ENCODE measurements around the gene ASB9. TPM values are rescaled to one million over a fixed set of nuclear protein-coding genes. Genes with fewer than 3 reads are reported as not detected.
"Not testable (repeated sequence)": the region's sequence is repeated elsewhere in the genome, so short reads cannot be mapped to it uniquely, and the experiment has no call there.

Gene ASB9
- total RNA-seq, 2 experiments from 2014 or later: 0.43 to 0.48 TPM

- Mint-ChIP-seq H3K27me3 (no peaks in the 10 kb centered on the region), H3K4me3 (no peak overlapping the region), H3K4me1 (ENCODE audit: low read depth) (no peaks in the 10 kb centered on the region), H3K9me3 (no peaks in the 10 kb centered on the region), H3K36me3 (no peaks in the 10 kb centered on the region), H3K27ac (no peak overlapping the region)
- intact Hi-C loops (cut with micrococcal nuclease): no loop called here
- ChIA-PET POLR2A (no interaction called here), CTCF (no interaction called here)
- DNase-seq: no peak
These were observed 23.0 kb upstream of the ASB9 start for GRCh38 chrX:15292861-15293260.

GRCh38 chrX:15277604-15278003 is 7.7 kb upstream of the ASB9 start:
- H3K4me1 Mint-ChIP-seq (ENCODE audit: low read depth): no peaks in the 10 kb centered on the region
- ChIA-PET POLR2A (no interaction called here), CTCF (no interaction called here)
- peaks cover 7% of the 10 kb centered on the region for H3K27me3 Mint-ChIP-seq
- H3K4me3 Mint-ChIP-seq: no peak overlapping the region
- intact Hi-C loops (cut with micrococcal nuclease): no loop called here
- no peaks in the 10 kb centered on the region for H3K9me3 Mint-ChIP-seq
- H3K36me3 Mint-ChIP-seq: no peaks in the 10 kb centered on the region
- DNase-seq: no peak
- no peak overlapping the region for H3K27ac Mint-ChIP-seq

GRCh38 chrX:15274946-15275345 is 5.1 kb upstream of the ASB9 start:
- Mint-ChIP-seq H3K36me3 (no peaks in the 10 kb centered on the region), H3K4me1 (ENCODE audit: low read depth) (peaks cover 5% of the 10 kb centered on the region), H3K9me3 (no peaks in the 10 kb centered on the region), H3K27ac (no peak overlapping the region), H3K4me3 (no peak overlapping the region), H3K27me3 (peaks cover 3% of the 10 kb centered on the region)
- ChIA-PET CTCF (no interaction called here), POLR2A (no interaction called here)
- DNase-seq: no peak
- intact Hi-C loops (cut with micrococcal nuclease): no loop called here

GRCh38 chrX:15273275-15273674 is 3.4 kb upstream of the ASB9 start:
- H3K4me1 Mint-ChIP-seq (ENCODE audit: low read depth): peaks cover 10% of the 10 kb centered on the region

GRCh38 chrX:15271757-15272156 is 1.9 kb upstream of the ASB9 start:
- CTCF ChIA-PET: no interaction called here
- Mint-ChIP-seq H3K4me1 (ENCODE audit: low read depth) (peaks cover 10% of the 10 kb centered on the region), H3K9me3 (no peaks in the 10 kb centered on the region), H3K4me3 (no peak overlapping the region), H3K27ac (no peak overlapping the region), H3K36me3 (no peaks in the 10 kb centered on the region), H3K27me3 (no peaks in the 10 kb centered on the region)
- POLR2A ChIA-PET: no interaction called here
- DNase-seq: no peak
- intact Hi-C loops (cut with micrococcal nuclease): no loop called here

More at GRCh38 chrX:15273275-15273674, 3.4 kb upstream of the ASB9 start:
- CTCF ChIA-PET; H3K36me3 Mint-ChIP-seq; H3K4me3 Mint-ChIP-seq; H3K27me3 Mint-ChIP-seq; POLR2A ChIA-PET; intact Hi-C loops (cut with micrococcal nuclease); H3K27ac Mint-ChIP-seq; DNase-seq; H3K9me3 Mint-ChIP-seq: not testable (repeated sequence)

- no peak for DNase-seq
- ChIA-PET CTCF (interaction anchor here (1.1 kb wide), 1 partner anchor 126 kb away, joined by 3 read pairs; no protein-coding TSS in a partner anchor), POLR2A (no interaction called here)
- no peaks in the 10 kb centered on the region for H3K27me3 Mint-ChIP-seq
- intact Hi-C loops (cut with micrococcal nuclease): no loop called here
- no peaks in the 10 kb centered on the region for H3K36me3 Mint-ChIP-seq
- H3K9me3 Mint-ChIP-seq: no peaks in the 10 kb centered on the region
- peaks cover 10% of the 10 kb centered on the region for H3K4me1 Mint-ChIP-seq (ENCODE audit: low read depth)
- no peak overlapping the region for H3K4me3 Mint-ChIP-seq
- H3K27ac Mint-ChIP-seq: no peak overlapping the region
These were observed 763 bp downstream of the ASB9 start for GRCh38 chrX:15269120-15269519.

GRCh38 chrX:15254852-15255251 is 15.0 kb downstream of the ASB9 start:
- intact Hi-C loops (cut with micrococcal nuclease): no loop called here
- Mint-ChIP-seq H3K4me3 (no peak overlapping the region), H3K9me3 (no peaks in the 10 kb centered on the region), H3K36me3 (no peaks in the 10 kb centered on the region), H3K4me1 (ENCODE audit: low read depth) (no peaks in the 10 kb centered on the region), H3K27me3 (no peaks in the 10 kb centered on the region), H3K27ac (no peak overlapping the region)
- no peak for DNase-seq
- ChIA-PET CTCF (no interaction called here), POLR2A (no interaction called here)

GRCh38 chrX:15245896-15246295 is 24.0 kb downstream of the ASB9 start:
- Mint-ChIP-seq H3K27me3 (no peaks in the 10 kb centered on the region), H3K9me3 (no peaks in the 10 kb centered on the region), H3K27ac (no peak overlapping the region), H3K4me3 (no peak overlapping the region), H3K36me3 (no peaks in the 10 kb centered on the region), H3K4me1 (ENCODE audit: low read depth) (peaks cover 8% of the 10 kb centered on the region)
- ChIA-PET CTCF (no interaction called here), POLR2A (no interaction called here)
- intact Hi-C loops (cut with micrococcal nuclease): loop anchor here (2.0 to 5.0 kb wide), 2 partner anchors 41 to 89 kb away; no protein-coding TSS in a partner anchor
- no peak for DNase-seq

- ChIA-PET CTCF (no interaction called here), POLR2A (no interaction called here)
- Mint-ChIP-seq H3K4me3 (no peak overlapping the region), H3K27me3 (no peaks in the 10 kb centered on the region), H3K27ac (no peak overlapping the region), H3K9me3 (no peaks in the 10 kb centered on the region), H3K4me1 (ENCODE audit: low read depth) (peaks cover 8% of the 10 kb centered on the region), H3K36me3 (no peaks in the 10 kb centered on the region)
- intact Hi-C loops (cut with micrococcal nuclease): no loop called here
- DNase-seq: no peak
These were observed 25.5 kb downstream of the ASB9 start for GRCh38 chrX:15244421-15244820.

GRCh38 chrX:15242899-15243555 is 26.9 kb downstream of the ASB9 start:
- H3K4me3 Mint-ChIP-seq: no peak overlapping the region
- no peaks in the 10 kb centered on the region for H3K36me3 Mint-ChIP-seq
- H3K4me1 Mint-ChIP-seq (ENCODE audit: low read depth): peaks cover 8% of the 10 kb centered on the region
- H3K27ac Mint-ChIP-seq: no peak overlapping the region
- ChIA-PET POLR2A (no interaction called here), CTCF (interaction anchor here (0.7 to 1.5 kb wide), 7 partner anchors 10 to 1773 kb away, joined by 3 to 13 read pairs (median 3); no protein-coding TSS in a partner anchor)
- H3K9me3 Mint-ChIP-seq: no peaks in the 10 kb centered on the region
- DNase-seq: peak; percentile 36
- no peaks in the 10 kb centered on the region for H3K27me3 Mint-ChIP-seq
- intact Hi-C loops (cut with micrococcal nuclease): loop anchor here (1.0 to 2.0 kb wide), 4 partner anchors 100 to 1204 kb away; no protein-coding TSS in a partner anchor

- CTCF ChIA-PET: no interaction called here
- Mint-ChIP-seq H3K27ac (no peak overlapping the region), H3K27me3 (no peaks in the 10 kb centered on the region), H3K4me1 (ENCODE audit: low read depth) (no peaks in the 10 kb centered on the region), H3K4me3 (no peak overlapping the region), H3K36me3 (no peaks in the 10 kb centered on the region), H3K9me3 (no peaks in the 10 kb centered on the region)
- no peak for DNase-seq
- intact Hi-C loops (cut with micrococcal nuclease): no loop called here
- POLR2A ChIA-PET: no interaction called here
These were observed 28.6 kb downstream of the ASB9 start for GRCh38 chrX:15241301-15241700.

GRCh38 chrX:15240414-15240813 is 29.5 kb downstream of the ASB9 start:
- POLR2A ChIA-PET: no interaction called here
- Mint-ChIP-seq H3K27me3 (no peaks in the 10 kb centered on the region), H3K36me3 (no peaks in the 10 kb centered on the region), H3K9me3 (no peaks in the 10 kb centered on the region), H3K4me1 (ENCODE audit: low read depth) (no peaks in the 10 kb centered on the region), H3K27ac (no peak overlapping the region), H3K4me3 (no peak overlapping the region)
- DNase-seq: no peak
- CTCF ChIA-PET: no interaction called here
- intact Hi-C loops (cut with micrococcal nuclease): no loop called here

- no peak for DNase-seq
- Mint-ChIP-seq H3K9me3 (no peaks in the 10 kb centered on the region), H3K36me3 (no peaks in the 10 kb centered on the region), H3K4me1 (ENCODE audit: low read depth) (no peaks in the 10 kb centered on the region), H3K27ac (no peak overlapping the region), H3K27me3 (peaks cover 2% of the 10 kb centered on the region), H3K4me3 (no peak overlapping the region)
- ChIA-PET POLR2A (no interaction called here), CTCF (no interaction called here)
- intact Hi-C loops (cut with micrococcal nuclease): no loop called here
These were observed 33.7 kb downstream of the ASB9 start for GRCh38 chrX:15236146-15236545.

All from activated CD4-positive, alpha-beta memory T cell treated with anti-CD3 and anti-CD28 coated beads for 36 hours (primary cell).